Tibial nerve (tissue), 4 donors: Measurements from ENCODE around the gene SGPL1. TPM values are rescaled to one million over a fixed set of nuclear protein-coding genes. Genes with fewer than 3 reads are reported as not detected.

ENCODE experiments used
- DNase-seq, 2 donors: peaks; one replicate each; pipeline ENCODE4 v3.0.0-alpha.2; 2019; ENCODE audit warnings: low spot score in 2 of 2
- H3K27ac ChIP-seq, 4 donors: fragments of 200-600 bp; sonication (generic) in 3 of 4; one replicate each; pipeline ENCODE4 v1.5.1; 2017 to 2019; ENCODE audit warnings: mild to moderate bottlenecking in 1 of 4
- H3K27me3 ChIP-seq, 2 donors: fragments of 200-600 bp; sonication (generic) in 1 of 2; one replicate each; pipeline versions ENCODE4 v1.5.1 to v1.6.0; 2017 to 2019
- H3K36me3 ChIP-seq, 3 donors: fragments of 200-600 bp; sonication (generic); one replicate each; pipeline ENCODE4 v1.5.1; 2018 to 2019
- H3K4me1 ChIP-seq, 4 donors: fragments of 200-600 bp; sonication (generic) in 3 of 4; one replicate each; pipeline ENCODE4 v1.5.1; 2017 to 2019
- H3K4me3 ChIP-seq, 4 donors: fragments of 200-600 bp; sonication (generic) in 3 of 4; one replicate each; pipeline ENCODE4 v1.5.1; 2017 to 2019; ENCODE audit warnings: mild to moderate bottlenecking in 1 of 4, moderate library complexity in 1 of 4
- H3K9me3 ChIP-seq, 4 donors: fragments of 200-600 bp; sonication (generic) in 3 of 4; one replicate each; pipeline ENCODE4 v1.5.1; 2017 to 2019
- CTCF ChIP-seq, 5 experiments: fragments of 200-600 bp in 3 of 5; fragments of 450-650 bp in 2 of 5; sonication (generic) in 3 of 5; IDR thresholded peaks; one replicate each; pipeline ENCODE4 v1.5.1; 2016 to 2019; ENCODE audit warnings: antibody characterized with exemption in 5 of 5, mild to moderate bottlenecking in 3 of 5, moderate library complexity in 2 of 5
- EP300 ChIP-seq, 2 donors: sonication (generic); formaldehyde crosslinking; IDR thresholded peaks; one replicate each; pipeline ENCODE4 v1.6.1; 2017; ENCODE audit warnings: antibody characterized with exemption in 2 of 2, mild to moderate bottlenecking in 1 of 2
- POLR2A ChIP-seq, 2 donors: fragments of 450-650 bp; IDR thresholded peaks; one replicate each; pipeline ENCODE4 v1.6.1; 2017; ENCODE audit warnings: antibody characterized with exemption in 2 of 2, mild to moderate bottlenecking in 2 of 2, moderate library complexity in 2 of 2
- WGBS, 2 donors: methylation state at CpG; one replicate each; pipeline ENCODE4 v1.1.5; 2018; 5-methylcytosine and 5-hydroxymethylcytosine counted together
- total RNA-seq, 4 donors: library from RNA; depleted of rRNA; stranded (reverse); fragments of >200 nt; gene quantifications; one replicate each; pipeline ENCODE4 v1.1.0, GENCODE V29; 2016

The SGPL1 gene
- total RNA-seq, 4 donors from 2014 or later: 21.1 to 31.0 (median 24.5) TPM

- TF ChIP-seq POLR2A (IDR thresholded peaks at IDR 0.05) (no peak), CTCF (IDR thresholded peaks at IDR 0.05) (no peak), EP300 (IDR thresholded peaks at IDR 0.05) (no peak)
- Histone ChIP-seq H3K9me3 (peaks cover 0 to 9% (median 0%) of the 10 kb centered on the region in 4 donors), H3K4me1 (peaks cover 0 to under 1% (median 0%) of the 10 kb centered on the region in 4 donors), H3K4me3 (no peak overlapping the region), H3K27me3 (no peaks in the 10 kb centered on the region), H3K27ac (no peak overlapping the region), H3K36me3 (peaks cover 0 to 38% (median 3%) of the 10 kb centered on the region in 3 donors)
- no peak for DNase-seq
- WGBS, 2 donors: 85 to 95% methylated on average over 2 of the region's 2 CpGs
These were observed 25.1 kb downstream of the SGPL1 start for GRCh38 chr10:70840836-70841235.

GRCh38 chr10:70843333-70843732 is 27.6 kb downstream of the SGPL1 start:
- TF ChIP-seq POLR2A (IDR thresholded peaks at IDR 0.05) (no peak), CTCF (IDR thresholded peaks at IDR 0.05) (no peak), EP300 (IDR thresholded peaks at IDR 0.05) (no peak)
- no peak for DNase-seq
- Histone ChIP-seq H3K4me1 (peaks cover 0 to 10% (median 3%) of the 10 kb centered on the region in 4 donors), H3K27me3 (no peaks in the 10 kb centered on the region), H3K27ac (no peak overlapping the region), H3K4me3 (no peak overlapping the region), H3K36me3 (peaks cover 0 to 29% (median 3%) of the 10 kb centered on the region in 3 donors), H3K9me3 (no peaks in the 10 kb centered on the region)
- 83 to 86% methylated on average over 2 of the region's 2 CpGs for WGBS, 2 donors

GRCh38 chr10:70843776-70844489 is 28.2 kb downstream of the SGPL1 start:
- H3K27me3 ChIP-seq: no peaks in the 10 kb centered on the region
- H3K9me3 ChIP-seq: no peaks in the 10 kb centered on the region
- H3K4me1 ChIP-seq: peaks cover 0 to 10% (median 3%) of the 10 kb centered on the region in 4 donors
- no peak overlapping the region for H3K27ac ChIP-seq
- no peak for DNase-seq
- TF ChIP-seq CTCF (IDR thresholded peaks at IDR 0.05) (no peak), EP300 (IDR thresholded peaks at IDR 0.05) (no peak), POLR2A (IDR thresholded peaks at IDR 0.05) (no peak)
- no peak overlapping the region for H3K4me3 ChIP-seq
- peaks cover 0 to 32% (median 3%) of the 10 kb centered on the region in 3 donors for H3K36me3 ChIP-seq
- 60 to 79% methylated on average over 2 of the region's 2 CpGs for WGBS, 2 donors

GRCh38 chr10:70845256-70845655 is 29.5 kb downstream of the SGPL1 start:
- no peak for DNase-seq
- WGBS, 2 donors: 89 to 100% methylated on average over 2 of the region's 2 CpGs
- H3K4me1 ChIP-seq: peaks cover 0 to 22% (median 3%) of the 10 kb centered on the region in 4 donors
- no peak overlapping the region for H3K27ac ChIP-seq
- H3K4me3 ChIP-seq: no peak overlapping the region
- peaks cover 0 to 32% (median 3%) of the 10 kb centered on the region in 3 donors for H3K36me3 ChIP-seq
- H3K9me3 ChIP-seq: no peaks in the 10 kb centered on the region
- H3K27me3 ChIP-seq: no peaks in the 10 kb centered on the region
- no peak for TF ChIP-seq POLR2A (IDR thresholded peaks at IDR 0.05)
- no peak for TF ChIP-seq CTCF (IDR thresholded peaks at IDR 0.05)
- TF ChIP-seq EP300 (IDR thresholded peaks at IDR 0.05): no peak

GRCh38 chr10:70845816-70846215 is 30.1 kb downstream of the SGPL1 start:
- DNase-seq: no peak
- no peaks in the 10 kb centered on the region for H3K9me3 ChIP-seq

More at GRCh38 chr10:70845816-70846215, 30.1 kb downstream of the SGPL1 start:
- H3K36me3 ChIP-seq: peaks cover 0 to 32% (median 3%) of the 10 kb centered on the region in 3 donors
- no peak overlapping the region for H3K4me3 ChIP-seq
- H3K4me1 ChIP-seq: peaks cover 0 to 24% (median 3%) of the 10 kb centered on the region in 4 donors
- TF ChIP-seq POLR2A (IDR thresholded peaks at IDR 0.05) (no peak), EP300 (IDR thresholded peaks at IDR 0.05) (no peak), CTCF (IDR thresholded peaks at IDR 0.05) (no peak)
- no peak overlapping the region for H3K27ac ChIP-seq
- H3K27me3 ChIP-seq: no peaks in the 10 kb centered on the region
- WGBS, 2 donors: 100% methylated on average over 1 of the region's 1 CpG
